MV-4-11 (cell line): ENCODE measurements around the gene GRID1.

Experiments used
- DNase-seq: peaks from one replicate; lab custom pipeline; 2025; lab: John Stamatoyannopoulos, UW

GRID1 gene

DNA sequence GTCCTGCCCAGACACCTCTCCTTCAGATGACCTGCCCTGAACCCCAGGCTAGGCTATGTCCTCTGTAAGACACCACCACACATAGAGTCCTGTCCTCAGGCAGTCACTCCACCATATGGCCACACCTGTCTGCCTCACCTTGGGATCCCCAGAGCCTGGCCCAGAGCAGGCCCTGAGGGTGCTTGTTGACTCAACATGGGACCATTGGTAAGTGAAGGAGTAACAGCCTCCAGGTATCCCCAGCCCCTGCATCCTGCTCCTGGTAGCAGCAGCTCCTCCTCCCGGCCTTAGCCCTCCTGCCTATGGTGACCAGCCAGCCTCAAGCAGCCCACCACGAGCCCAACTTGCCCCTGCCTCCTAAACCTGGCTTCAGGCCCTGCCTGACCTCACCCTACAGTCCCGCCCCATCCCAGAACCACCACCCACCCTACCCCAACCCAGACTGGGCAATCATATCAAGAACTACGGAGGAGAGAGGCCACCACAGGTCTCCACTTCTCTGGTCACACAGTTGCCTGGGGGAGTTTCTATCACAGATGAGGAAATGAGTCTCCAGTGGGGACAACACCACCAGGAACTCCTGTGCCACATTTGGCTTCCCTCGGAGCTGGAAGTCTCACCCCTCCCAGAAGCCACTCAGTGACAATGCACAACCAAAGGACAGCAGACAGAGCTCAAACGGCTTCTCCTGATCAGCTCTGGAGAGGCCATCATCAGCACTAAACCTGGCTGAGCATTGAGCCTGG lies 136.6 kb downstream of the GRID1 start:
- DNase-seq: peak; percentile 9

DNA sequence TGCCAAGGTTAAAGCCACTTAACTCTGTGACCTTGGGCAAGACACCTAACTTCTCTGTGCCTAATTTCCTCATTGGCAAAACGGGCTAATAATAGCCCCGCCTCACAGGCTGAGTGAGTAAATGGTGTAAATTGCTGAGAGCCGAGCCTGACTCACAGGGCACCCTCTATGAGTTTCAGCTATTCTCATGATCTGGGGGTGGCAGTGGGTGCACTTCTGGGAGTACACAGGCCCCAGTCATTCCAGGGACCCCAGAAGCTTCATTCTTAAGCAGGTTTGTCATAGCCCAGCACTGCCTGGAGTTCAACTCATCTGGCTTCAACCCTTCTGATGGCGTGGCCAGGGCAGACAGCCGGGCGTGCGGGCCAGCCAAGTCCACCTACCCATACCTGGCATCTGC lies 137.2 kb downstream of the GRID1 start:
- no peak for DNase-seq

DNA sequence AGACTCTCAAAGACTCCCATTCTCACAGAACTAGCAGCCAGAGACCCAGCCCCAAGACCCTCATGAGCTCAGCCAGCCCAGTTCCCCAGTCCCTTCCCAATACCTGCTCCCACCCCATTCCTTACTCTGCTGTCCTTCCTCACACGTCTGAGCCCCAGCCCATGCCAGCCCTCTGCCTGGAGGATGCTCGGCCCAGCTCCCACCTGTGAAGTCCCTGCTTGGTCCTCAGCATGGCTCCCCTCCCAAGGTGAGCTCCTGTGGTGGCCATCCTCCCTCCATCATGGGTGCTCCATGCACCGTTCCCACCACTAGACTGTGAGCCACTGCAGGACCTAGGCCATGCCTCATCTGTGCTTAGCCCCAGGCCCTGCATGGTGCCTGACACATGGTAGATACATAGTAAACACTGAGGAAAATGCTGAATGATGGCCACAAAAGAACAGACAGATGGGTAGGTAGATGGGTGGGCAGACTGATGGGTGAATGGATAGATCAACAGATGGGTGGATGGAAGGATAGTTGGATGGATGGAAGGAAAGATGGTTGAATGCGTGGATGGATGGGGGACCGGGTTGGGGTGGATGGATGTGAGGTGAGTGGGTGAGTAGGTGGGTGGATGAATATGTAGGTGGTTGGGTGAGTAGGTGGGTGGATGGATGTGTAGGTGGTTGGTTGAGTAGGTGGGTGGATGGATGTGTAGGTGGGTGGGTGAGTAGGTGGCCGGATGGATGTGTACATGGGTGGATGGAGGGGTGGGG lies 138.9 kb downstream of the GRID1 start:
- no peak for DNase-seq

- DNase-seq: peak; percentile 90
Observed at GRCh38 chr10:86226781-86227201, 139.8 kb downstream of the GRID1 start.

GRCh38 chr10:86226016-86226415 lies 140.6 kb downstream of the GRID1 start:
- no peak for DNase-seq

- DNase-seq: peak; percentile 78
Observed at GRCh38 chr10:86225103-86225782, 141.4 kb downstream of the GRID1 start.

GRCh38 chr10:86224354-86225102 lies 142.1 kb downstream of the GRID1 start:
- peak; percentile 85 for DNase-seq

GRCh38 chr10:86223256-86223655 lies 143.3 kb downstream of the GRID1 start:
- DNase-seq: no peak

- DNase-seq: no peak
Observed at GRCh38 chr10:86222687-86223086, 143.9 kb downstream of the GRID1 start.

DNA sequence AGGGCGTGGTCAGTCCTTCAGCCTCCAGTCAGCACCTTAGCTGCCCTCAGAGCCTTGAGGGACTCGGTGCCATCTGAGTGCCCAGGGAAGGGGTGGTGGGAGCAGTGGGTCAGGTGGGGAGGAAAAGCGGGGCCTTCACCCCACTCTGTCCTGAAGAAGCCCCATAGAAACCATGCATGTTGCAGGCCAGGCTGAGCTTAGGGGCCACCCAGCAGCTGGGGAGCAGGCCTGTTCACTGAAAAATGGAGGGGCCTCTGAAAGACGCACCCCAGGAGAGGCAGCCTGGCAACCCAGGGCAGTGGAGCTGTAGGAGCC lies 144.3 kb downstream of the GRID1 start:
- DNase-seq: no peak

DNA sequence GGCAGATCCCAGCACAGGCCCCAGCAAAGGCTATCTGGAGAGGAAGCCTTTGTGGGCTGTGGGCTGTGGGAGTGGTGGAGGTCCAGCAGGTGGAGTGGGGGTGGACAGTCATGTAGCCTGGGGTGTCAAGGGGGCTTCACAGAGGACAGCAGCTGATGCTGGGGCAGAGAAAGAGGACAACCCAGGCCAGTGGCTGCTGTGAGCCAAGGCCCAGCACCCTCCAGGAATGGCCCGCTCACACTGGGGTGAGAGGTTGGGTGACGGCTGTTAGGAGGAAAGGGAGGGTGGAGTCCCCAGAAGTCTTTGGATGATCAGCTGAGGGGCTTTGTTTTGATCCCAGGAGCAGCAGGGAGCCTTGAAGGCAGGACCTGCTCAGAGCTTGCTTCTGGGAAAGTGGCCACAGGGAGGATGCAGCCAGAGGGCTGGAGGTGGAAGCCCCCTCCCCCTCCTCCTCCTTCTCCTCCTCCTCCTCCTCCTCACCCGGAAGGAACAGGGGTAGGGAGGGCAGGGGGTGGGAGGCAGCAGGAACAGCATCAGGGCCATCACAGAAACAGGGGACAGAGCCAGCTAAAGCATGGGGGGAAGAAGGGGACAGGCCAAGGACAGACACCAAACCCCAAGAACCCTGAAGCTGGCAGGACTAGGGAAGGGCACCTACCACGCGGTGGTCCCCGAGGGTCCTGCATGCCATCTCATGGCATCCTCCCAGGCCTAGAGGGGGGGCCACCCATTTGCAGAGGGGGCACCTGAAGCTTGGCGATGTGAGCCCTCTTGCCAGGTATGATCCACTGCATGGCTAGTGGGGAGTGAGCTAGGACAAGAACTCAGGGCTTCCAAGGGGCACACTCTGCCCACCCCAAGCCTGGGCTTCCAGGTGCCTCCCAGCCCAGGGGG lies 144.9 kb downstream of the GRID1 start:
- no peak for DNase-seq

DNA sequence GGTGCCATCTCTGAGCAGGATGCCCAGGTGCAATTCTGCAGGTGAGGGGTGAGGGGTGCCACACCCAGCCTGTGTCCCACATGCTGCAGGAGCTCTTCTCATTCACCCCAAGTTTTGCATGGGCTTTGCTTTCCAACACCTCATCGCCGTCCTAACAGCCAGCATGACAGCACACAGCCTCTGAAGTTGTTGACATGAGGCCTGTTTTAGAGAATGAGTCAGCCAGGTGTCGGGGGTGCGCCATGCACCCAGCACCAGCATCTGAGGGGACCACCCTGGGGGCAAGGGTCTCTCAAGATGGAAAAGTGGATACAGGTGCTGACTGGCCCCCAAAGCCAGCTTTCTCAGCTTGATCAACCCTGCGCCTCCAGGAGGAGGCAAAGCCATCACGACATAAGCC lies 146.0 kb downstream of the GRID1 start:
- no peak for DNase-seq

- no peak for DNase-seq
Observed at GRCh38 chr10:86219271-86219670, 147.3 kb downstream of the GRID1 start.

GRCh38 chr10:86218842-86219241 lies 147.8 kb downstream of the GRID1 start:
- DNase-seq: no peak

GRCh38 chr10:86218160-86218559 lies 148.4 kb downstream of the GRID1 start:
- no peak for DNase-seq

DNA sequence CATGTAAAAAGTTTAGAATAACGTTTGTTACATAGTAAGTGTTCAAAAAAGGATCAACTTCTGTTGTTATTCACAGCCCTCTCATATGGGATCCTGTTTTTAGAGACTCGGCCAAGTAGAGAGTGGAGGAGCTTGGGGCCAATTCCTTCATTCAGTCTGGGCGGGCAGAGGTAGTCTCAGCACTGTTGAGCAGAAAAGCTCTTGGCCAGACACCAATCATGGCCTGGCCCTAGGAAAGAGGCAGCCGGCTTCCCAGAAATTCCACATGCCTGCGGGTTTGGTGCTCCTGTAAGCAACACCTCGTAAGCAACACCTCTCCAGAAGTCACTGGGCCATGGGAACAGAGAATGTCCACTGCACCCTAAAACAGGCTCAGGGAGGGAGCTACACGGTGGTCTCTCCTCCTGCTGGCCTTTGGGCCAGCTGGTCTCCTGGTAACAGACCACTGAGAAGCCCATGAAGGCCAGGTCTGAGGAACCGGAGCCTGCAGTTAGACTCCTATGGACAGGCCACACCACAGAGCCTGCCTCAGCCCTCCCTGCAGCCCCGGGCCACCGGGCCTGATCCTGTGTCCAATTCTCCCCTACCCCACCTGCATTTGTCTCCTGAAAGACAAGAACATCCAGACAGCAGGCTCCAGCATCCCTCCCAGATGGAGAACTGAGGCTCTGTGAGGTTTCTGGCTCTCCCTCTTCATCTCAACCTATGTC lies 149.1 kb downstream of the GRID1 start:
- DNase-seq: no peak

- no peak for DNase-seq
Observed at GRCh38 chr10:86216886-86217285, 149.7 kb downstream of the GRID1 start.

DNA sequence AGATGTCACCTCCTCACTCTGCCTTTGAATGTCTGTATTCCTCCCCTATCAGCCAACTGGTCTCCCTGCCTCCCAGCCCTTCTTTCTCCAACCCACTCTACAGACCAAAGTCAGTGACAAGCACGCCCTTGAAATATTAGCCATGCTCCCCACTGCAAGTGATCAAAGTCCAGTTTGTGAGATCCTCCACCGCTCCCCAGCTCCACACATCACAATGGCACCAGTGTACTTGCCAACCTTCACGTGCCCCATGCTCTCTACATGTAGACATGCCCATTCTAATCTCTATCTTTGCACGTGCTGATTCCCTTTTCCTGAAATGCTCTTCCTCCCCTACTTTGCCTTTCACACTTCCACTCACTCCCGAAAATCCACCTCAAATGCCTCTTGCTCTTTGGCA lies 150.9 kb downstream of the GRID1 start:
- DNase-seq: no peak

GRCh38 chr10:86215046-86215445 lies 151.5 kb downstream of the GRID1 start:
- DNase-seq: no peak

DNA sequence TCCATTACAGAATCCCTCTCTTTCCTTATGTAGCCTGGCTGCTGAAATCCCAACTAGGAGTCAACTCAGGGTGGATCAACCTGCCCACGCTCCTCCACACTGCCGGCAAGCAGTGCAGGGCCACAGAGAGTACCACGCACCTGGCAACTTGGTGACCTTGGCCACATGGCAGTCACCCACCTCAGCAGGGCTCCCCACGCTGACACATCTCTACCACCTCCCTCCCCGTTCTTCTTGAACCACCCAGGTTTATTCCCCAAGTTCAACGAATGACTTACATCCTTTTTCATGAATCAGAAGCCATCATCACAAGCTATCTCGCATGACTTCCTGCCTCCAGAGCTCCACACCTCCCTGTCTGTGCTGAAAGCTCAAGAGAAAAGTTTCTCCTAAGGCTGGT lies 153.4 kb downstream of the GRID1 start:
- DNase-seq: no peak

GRCh38 chr10:86212391-86212700 lies 154.2 kb downstream of the GRID1 start:
- DNase-seq: no peak
